22Rv1 (cell line): ENCODE data around the gene STAT5B.

ENCODE experiments used
- CTCF ChIP-seq: fragments of 450-650 bp; IDR thresholded peaks from 2 replicates; pipeline ENCODE4 v1.5.1; 2017; ENCODE audit warnings: mild to moderate bottlenecking
- ZFX ChIP-seq: fragments of 450-650 bp; IDR thresholded peaks from 2 replicates; pipeline ENCODE4 v1.6.1; 2017; ENCODE audit warnings: antibody characterized with exemption, borderline replicate concordance

GRCh38 chr17:42233994-42234393 is 42.2 kb downstream of the STAT5B start:
- TF ChIP-seq CTCF (no peak), ZFX (no peak)
